Effector memory CD4-positive, alpha-beta T cell (primary cell): Measurements from ENCODE around the gene RNF126.

Experiments used
- DNase-seq, 3 donors: peaks; one replicate each; pipeline ENCODE4 v3.0.0-alpha.2; 2020
- H3K27ac ChIP-seq: 2 replicates; pipeline ENCODE4 v1.7.0; 2013; ENCODE audit warnings: mild to moderate bottlenecking, low read length, moderate library complexity; ENCODE audit not compliant: insufficient read depth, poor library complexity, severe bottlenecking
- H3K27me3 ChIP-seq: replicated peaks from 2 replicates; pipeline ENCODE4 v1.7.0; 2013; ENCODE audit warnings: mild to moderate bottlenecking, low read length; ENCODE audit not compliant: insufficient read depth, control insufficient read depth, poor library complexity, severe bottlenecking
- H3K36me3 ChIP-seq: 2 replicates; pipeline ENCODE4 v1.7.0; 2013; ENCODE audit warnings: mild to moderate bottlenecking, low read length, moderate library complexity; ENCODE audit not compliant: control insufficient read depth, insufficient read depth
- H3K4me1 ChIP-seq: 2 replicates; pipeline ENCODE4 v1.7.0; 2013; ENCODE audit warnings: low read length, mild to moderate bottlenecking; ENCODE audit not compliant: control insufficient read depth, insufficient read depth, poor library complexity, severe bottlenecking
- H3K4me3 ChIP-seq: 2 replicates; pipeline ENCODE4 v1.7.0; 2013; ENCODE audit warnings: low read length, low read depth, mild to moderate bottlenecking; ENCODE audit not compliant: insufficient read depth, poor library complexity, severe bottlenecking
- H3K9me3 ChIP-seq: 2 replicates; pipeline ENCODE4 v1.7.0; 2013; ENCODE audit warnings: mild to moderate bottlenecking, low read length, moderate library complexity; ENCODE audit not compliant: control insufficient read depth

Gene RNF126

DNA sequence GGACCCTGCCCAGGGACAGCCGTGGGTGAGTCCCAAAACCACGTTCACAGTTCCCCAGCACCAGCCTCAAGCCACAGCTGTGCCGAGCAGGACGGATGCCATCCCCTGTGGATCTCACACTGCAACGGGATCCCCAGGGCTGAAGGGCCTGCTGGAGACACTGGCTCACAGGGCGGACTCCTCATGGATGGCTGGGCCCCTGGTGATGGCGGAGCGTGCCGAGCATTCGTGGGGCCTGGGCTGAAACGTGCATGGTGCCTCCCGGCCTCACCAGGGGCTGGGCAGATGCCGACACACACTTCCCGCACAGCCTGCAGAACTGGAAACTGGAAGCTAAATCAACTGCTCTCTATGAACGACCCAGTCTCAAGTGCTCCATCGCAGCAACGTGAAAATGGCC lies 9.6 kb downstream of the RNF126 start:
- H3K4me1 ChIP-seq, result peaks cover 39% of the 10 kb centered on the region
- no peak for DNase-seq
- H3K36me3 ChIP-seq, result peaks cover 82% of the 10 kb centered on the region
- no peak overlapping the region for H3K4me3 ChIP-seq
- H3K9me3 ChIP-seq, result no peaks in the 10 kb centered on the region
- H3K27me3 ChIP-seq, result no peaks in the 10 kb centered on the region
- H3K27ac ChIP-seq, result no peak overlapping the region

- Histone ChIP-seq H3K27me3 (no peaks in the 10 kb centered on the region), H3K9me3 (no peaks in the 10 kb centered on the region), H3K36me3 (peaks cover 81% of the 10 kb centered on the region), H3K4me1 (peaks cover 32% of the 10 kb centered on the region), H3K27ac (no peak overlapping the region), H3K4me3 (no peak overlapping the region)
- no peak for DNase-seq
Measured at GRCh38 chr19:652467-653389, 10.3 kb downstream of the RNF126 start.

DNA sequence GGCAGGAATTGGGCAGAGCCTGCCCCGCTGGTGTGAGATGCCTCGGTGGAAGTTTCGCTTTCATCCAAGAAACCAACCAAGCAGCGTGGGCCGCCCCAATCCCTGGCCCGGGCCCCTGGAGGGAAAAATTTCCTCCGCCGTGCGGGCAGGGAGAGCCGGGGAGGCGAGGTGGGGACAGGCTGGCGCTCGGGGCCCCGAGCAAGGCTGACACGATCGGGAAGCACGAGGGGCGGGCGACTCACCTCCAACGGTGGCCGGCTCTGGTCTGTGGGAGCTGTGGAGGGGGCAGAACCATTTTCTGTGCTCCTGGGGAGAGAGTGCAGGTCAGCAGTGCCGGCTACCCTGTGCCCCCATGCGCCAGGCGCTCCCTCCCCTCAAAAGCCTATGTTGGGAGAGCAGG lies 11.0 kb downstream of the RNF126 start:
- no peak for DNase-seq
- H3K9me3 ChIP-seq, result no peaks in the 10 kb centered on the region
- H3K27ac ChIP-seq, result no peak overlapping the region
- peaks cover 26% of the 10 kb centered on the region for H3K4me1 ChIP-seq
- H3K4me3 ChIP-seq, result no peak overlapping the region
- peaks cover 82% of the 10 kb centered on the region for H3K36me3 ChIP-seq
- no peaks in the 10 kb centered on the region for H3K27me3 ChIP-seq

DNA sequence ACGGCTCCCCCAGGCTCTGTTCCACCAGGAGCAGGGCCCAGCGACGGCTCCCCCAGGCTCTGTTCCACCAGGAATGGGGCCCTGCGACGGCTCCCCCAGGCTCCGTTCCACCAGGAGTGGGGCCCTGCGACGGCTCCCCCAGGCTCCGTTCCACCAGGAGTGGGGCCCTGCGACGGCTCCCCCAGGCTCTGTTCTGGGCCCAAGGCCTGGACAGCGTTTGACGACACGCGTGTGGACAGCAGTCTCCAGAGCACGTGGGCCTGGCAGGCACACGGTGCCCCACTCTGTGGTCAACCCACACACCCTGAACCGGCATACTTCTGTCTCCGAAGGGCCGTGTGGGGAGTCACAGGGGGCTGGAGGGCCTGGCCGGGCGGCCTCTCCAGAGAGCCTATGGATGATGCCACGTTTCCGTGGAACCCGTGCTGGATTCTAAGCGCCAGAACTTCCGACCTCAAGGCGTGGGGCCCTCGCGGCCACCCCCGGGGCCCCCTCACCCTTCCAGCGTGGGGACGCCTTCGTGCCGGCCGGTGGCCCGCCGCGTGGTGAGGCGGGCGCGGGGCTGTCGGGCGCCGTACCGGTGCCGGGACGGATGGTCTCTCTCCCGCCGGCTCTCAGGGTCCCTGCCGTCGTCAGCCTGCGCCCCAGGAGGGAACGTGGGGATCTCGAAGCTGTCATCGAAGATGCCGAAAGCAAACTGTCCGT lies 11.7 kb downstream of the RNF126 start:
- Histone ChIP-seq H3K9me3 (no peaks in the 10 kb centered on the region), H3K4me3 (no peak overlapping the region), H3K27me3 (no peaks in the 10 kb centered on the region), H3K36me3 (peaks cover 88% of the 10 kb centered on the region), H3K27ac (no peak overlapping the region), H3K4me1 (peaks cover 20% of the 10 kb centered on the region)
- no peak for DNase-seq

GRCh38 chr19:650121-650520 lies 12.9 kb downstream of the RNF126 start:
- Histone ChIP-seq H3K9me3 (no peaks in the 10 kb centered on the region), H3K36me3 (peaks cover 83% of the 10 kb centered on the region), H3K4me1 (peaks cover 11% of the 10 kb centered on the region), H3K27me3 (no peaks in the 10 kb centered on the region), H3K27ac (no peak overlapping the region), H3K4me3 (no peak overlapping the region)
- DNase-seq, result no peak

GRCh38 chr19:648904-649801 lies 13.9 kb downstream of the RNF126 start:
- Histone ChIP-seq H3K4me1 (peaks cover 8% of the 10 kb centered on the region), H3K9me3 (no peaks in the 10 kb centered on the region), H3K27ac (no peak overlapping the region), H3K4me3 (no peak overlapping the region), H3K27me3 (no peaks in the 10 kb centered on the region), H3K36me3 (peaks cover 78% of the 10 kb centered on the region)
- no peak for DNase-seq

- H3K9me3 ChIP-seq, result no peaks in the 10 kb centered on the region
- H3K4me1 ChIP-seq, result peaks cover 3% of the 10 kb centered on the region
- H3K36me3 ChIP-seq, result peaks cover 70% of the 10 kb centered on the region
- DNase-seq, result no peak
- H3K27me3 ChIP-seq, result no peaks in the 10 kb centered on the region
- H3K4me3 ChIP-seq, result no peak overlapping the region
- no peak overlapping the region for H3K27ac ChIP-seq
Measured at GRCh38 chr19:648305-648704, 14.7 kb downstream of the RNF126 start.

DNA sequence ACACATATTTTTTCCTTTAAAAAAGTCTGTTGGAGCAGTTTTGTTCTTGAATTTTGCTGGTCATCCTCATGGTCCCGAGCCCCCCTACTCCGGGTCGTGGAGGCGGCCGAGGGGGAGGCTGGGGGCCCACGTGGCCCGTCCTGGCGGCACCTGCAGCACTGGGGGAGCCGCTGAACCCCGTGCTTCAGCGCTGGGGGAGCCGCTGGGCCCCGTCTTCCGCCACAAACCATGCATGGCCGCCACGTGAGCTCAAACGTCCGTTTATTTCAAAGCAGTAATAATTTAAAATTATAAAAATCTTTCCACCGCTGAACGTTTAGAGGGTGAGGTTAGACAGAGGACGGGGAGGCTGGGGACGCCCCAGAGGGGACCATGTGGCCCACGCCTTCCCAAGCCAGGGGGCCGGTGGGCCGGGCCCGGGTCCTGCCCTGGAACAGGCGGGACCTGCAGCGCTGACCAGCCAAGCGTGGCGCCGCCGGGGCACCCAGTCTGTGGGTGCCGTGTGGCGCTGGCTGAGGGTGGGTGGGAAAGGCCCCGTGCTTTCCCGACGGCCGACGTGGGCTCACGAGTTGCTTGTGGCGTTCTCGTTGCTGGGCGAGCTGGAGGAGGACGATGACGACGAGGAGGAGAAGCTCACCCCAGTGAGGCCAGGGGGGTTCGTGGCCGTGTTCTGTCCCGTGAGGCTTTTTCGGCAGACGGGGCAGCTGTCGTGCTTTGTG lies 15.3 kb downstream of the RNF126 start:
- Histone ChIP-seq H3K36me3 (peaks cover 64% of the 10 kb centered on the region), H3K4me3 (no peak overlapping the region), H3K9me3 (no peaks in the 10 kb centered on the region), H3K27me3 (no peaks in the 10 kb centered on the region), H3K4me1 (no peaks in the 10 kb centered on the region), H3K27ac (no peak overlapping the region)
- DNase-seq, result no peak

GRCh38 chr19:646779-647565 lies 16.0 kb downstream of the RNF126 start:
- Histone ChIP-seq H3K27me3 (no peaks in the 10 kb centered on the region), H3K36me3 (peaks cover 57% of the 10 kb centered on the region), H3K27ac (no peak overlapping the region), H3K9me3 (no peaks in the 10 kb centered on the region), H3K4me1 (no peaks in the 10 kb centered on the region), H3K4me3 (no peak overlapping the region)
- no peak for DNase-seq
